Testis (tissue), 3 donors: ENCODE data around the gene FHL2. TPM values are rescaled to one million over a fixed set of nuclear protein-coding genes. Genes with fewer than 3 reads are reported as not detected.

ENCODE experiments used
- DNase-seq: peaks from one replicate; pipeline ENCODE4 v3.0.0-alpha.2; 2019
- H3K27ac ChIP-seq, 2 donors: fragments of 200-600 bp; sonication (generic); one replicate each; pipeline ENCODE4 v1.5.1; 2019
- H3K27me3 ChIP-seq: fragments of 200-600 bp; sonication (generic); one replicate; pipeline ENCODE4 v1.5.1; 2019
- H3K36me3 ChIP-seq: fragments of 200-600 bp; sonication (generic); one replicate; pipeline ENCODE4 v1.5.1; 2017; ENCODE audit warnings: low read depth; ENCODE audit errors: missing control alignments
- H3K4me1 ChIP-seq: fragments of 200-600 bp; sonication (generic); one replicate; pipeline ENCODE4 v1.5.1; 2019
- H3K4me3 ChIP-seq, 2 donors: fragments of 200-600 bp; sonication (generic); one replicate each; pipeline ENCODE4 v1.5.1; 2017 to 2019
- H3K9me3 ChIP-seq: fragments of 200-600 bp; sonication (generic); one replicate; pipeline ENCODE4 v1.5.1; 2017
- POLR2A ChIP-seq: fragments of 450-650 bp; IDR thresholded peaks from one replicate; pipeline ENCODE4 v1.6.1; 2017; ENCODE audit warnings: antibody characterized with exemption, mild to moderate bottlenecking, moderate library complexity
- WGBS, 2 donors: methylation state at CpG; one replicate each; pipeline ENCODE4 v1.1.5; 2018; 5-methylcytosine and 5-hydroxymethylcytosine counted together
- intact Hi-C: fragments of 100-400 bp; cut with DNase I; formaldehyde crosslinking; loops from one replicate; pipeline ENCODE4 v1.15.1; 2023; ENCODE audit warnings: low total_unique reads
- polyA plus RNA-seq: library from polyadenylated mRNA; stranded (reverse); fragments of 350-450 nt; fragmentation: Illumina TruSeq; extraction: RNeasy Lipid Tissue Mini Kit (QIAGEN cat#74804); gene quantifications from one replicate; pipeline ENCODE4 v1.2.3, GENCODE V29; 2014; ENCODE audit warnings: low read depth, low replicate concordance; ENCODE audit not compliant: insufficient read depth
- total RNA-seq, 2 donors: library from RNA; depleted of rRNA; stranded (reverse); fragments of >200 nt; gene quantifications; one replicate each; pipeline ENCODE4 v1.2.3, GENCODE V29; 2016
- TF ChIP-seq, protein P1 (sequence below), 3 experiments: fragments of 450-650 bp in 2 of 3; fragments of 200-600 bp in 1 of 3; sonication (generic) in 1 of 3; IDR thresholded peaks; one replicate each; pipeline ENCODE4 v1.5.1; 2016 to 2019; ENCODE audit warnings: antibody characterized with exemption in 3 of 3, mild to moderate bottlenecking in 2 of 3, moderate library complexity in 1 of 3

FHL2 gene
- total and polyA plus RNA-seq, 3 donors from 2014 or later, result 76.9 to 154 (median 99.3) TPM

DNA sequence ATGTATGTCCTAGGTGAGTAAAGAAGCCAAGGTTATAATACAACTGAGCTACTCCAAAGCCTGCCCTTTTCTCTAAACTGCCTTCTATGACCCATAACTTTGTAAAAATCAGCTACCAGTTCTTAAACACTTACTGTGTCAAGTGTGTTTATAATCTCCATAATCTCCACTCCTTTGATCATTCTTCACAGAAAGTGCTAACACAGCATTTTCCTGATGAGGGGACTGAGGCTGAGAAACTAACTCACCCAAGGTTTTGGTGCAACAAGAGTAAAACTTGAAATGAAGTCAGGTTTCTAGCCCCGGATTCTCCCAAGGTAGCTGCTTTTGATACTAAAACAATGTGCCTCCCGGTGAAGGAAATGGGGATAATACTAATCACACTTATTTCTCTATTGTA, 63.4 kb downstream of the FHL2 start:
- intact Hi-C loops, result no loop called here
- peaks cover 16% of the 10 kb centered on the region for H3K4me1 ChIP-seq
- H3K4me3 ChIP-seq, result no peak overlapping the region
- H3K27ac ChIP-seq, result no peak overlapping the region
- no peaks in the 10 kb centered on the region for H3K9me3 ChIP-seq
- 84 to 89% methylated on average over 2 of the region's 2 CpGs for WGBS, 2 donors
- H3K27me3 ChIP-seq, result no peaks in the 10 kb centered on the region
- DNase-seq, result no peak
- TF ChIP-seq, protein P1, sequence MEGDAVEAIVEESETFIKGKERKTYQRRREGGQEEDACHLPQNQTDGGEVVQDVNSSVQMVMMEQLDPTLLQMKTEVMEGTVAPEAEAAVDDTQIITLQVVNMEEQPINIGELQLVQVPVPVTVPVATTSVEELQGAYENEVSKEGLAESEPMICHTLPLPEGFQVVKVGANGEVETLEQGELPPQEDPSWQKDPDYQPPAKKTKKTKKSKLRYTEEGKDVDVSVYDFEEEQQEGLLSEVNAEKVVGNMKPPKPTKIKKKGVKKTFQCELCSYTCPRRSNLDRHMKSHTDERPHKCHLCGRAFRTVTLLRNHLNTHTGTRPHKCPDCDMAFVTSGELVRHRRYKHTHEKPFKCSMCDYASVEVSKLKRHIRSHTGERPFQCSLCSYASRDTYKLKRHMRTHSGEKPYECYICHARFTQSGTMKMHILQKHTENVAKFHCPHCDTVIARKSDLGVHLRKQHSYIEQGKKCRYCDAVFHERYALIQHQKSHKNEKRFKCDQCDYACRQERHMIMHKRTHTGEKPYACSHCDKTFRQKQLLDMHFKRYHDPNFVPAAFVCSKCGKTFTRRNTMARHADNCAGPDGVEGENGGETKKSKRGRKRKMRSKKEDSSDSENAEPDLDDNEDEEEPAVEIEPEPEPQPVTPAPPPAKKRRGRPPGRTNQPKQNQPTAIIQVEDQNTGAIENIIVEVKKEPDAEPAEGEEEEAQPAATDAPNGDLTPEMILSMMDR (IDR thresholded peaks at IDR 0.05), result no peak
- TF ChIP-seq POLR2A, result no peak
- H3K36me3 ChIP-seq, result no peaks in the 10 kb centered on the region

DNA sequence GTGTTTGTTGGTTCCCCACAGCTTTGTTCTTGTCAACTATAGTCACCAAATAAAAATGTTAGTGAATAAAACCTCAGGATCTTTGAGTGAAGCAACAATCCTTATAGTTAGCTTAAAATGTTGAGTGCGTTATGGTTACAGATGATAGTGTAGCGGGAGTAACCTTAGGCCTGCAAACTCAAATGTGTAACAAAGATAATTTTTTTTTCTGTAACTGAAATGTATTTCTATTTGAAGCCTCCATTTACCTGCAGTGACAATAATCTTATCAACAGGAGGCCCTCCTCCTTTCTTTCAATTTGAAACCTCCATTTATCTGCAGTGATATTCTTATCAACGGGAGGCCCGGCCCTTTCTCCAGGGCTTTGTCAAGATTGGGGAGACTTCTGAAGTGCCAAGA, 64.6 kb downstream of the FHL2 start:
- H3K4me3 ChIP-seq, result no peak overlapping the region
- no peaks in the 10 kb centered on the region for H3K9me3 ChIP-seq
- H3K36me3 ChIP-seq, result no peaks in the 10 kb centered on the region
- WGBS, 2 donors, result 77 to 80% methylated on average over 4 of the region's 4 CpGs
- TF ChIP-seq POLR2A, result no peak
- TF ChIP-seq, protein P1 (IDR thresholded peaks at IDR 0.05), result no peak
- intact Hi-C loops, result no loop called here
- H3K27me3 ChIP-seq, result no peaks in the 10 kb centered on the region
- H3K27ac ChIP-seq, result no peak overlapping the region
- DNase-seq, result no peak
- peaks cover 15% of the 10 kb centered on the region for H3K4me1 ChIP-seq

DNA sequence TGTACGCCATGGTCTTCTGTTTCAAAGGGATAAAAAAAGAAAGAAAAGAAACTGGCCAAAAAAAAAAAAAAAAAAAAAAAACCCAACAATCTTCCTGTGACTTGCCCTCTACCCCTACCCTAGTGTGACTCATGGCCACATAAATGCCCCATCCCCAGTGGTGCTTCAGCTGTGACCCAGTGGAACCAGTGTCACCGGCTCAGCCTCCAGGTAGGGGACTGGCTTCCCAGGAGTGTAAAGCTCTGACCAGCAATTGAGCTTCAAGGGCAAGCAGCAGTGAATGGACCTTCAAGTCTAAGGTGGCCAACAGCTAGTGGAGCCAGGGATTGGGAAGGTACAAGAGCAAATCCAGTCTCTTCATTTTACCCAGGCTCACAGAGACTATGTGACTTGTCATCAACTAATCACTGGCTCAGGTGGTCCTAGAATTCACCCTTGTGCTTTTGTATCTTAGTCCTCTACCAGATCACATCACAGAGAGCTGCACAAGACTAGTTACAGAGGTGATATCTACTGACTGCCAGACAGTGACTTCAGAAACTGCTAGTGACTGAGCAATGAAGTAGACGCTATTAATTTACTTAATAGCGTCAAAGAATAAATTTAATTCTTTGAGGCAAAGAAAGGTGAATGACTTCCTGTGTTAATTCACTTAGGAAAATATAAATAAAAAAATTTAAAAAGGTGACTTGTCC, 68.0 kb downstream of the FHL2 start:
- 64 to 78% methylated on average over 4 of the region's 4 CpGs for WGBS, 2 donors
- DNase-seq, result no peak
- no peaks in the 10 kb centered on the region for H3K36me3 ChIP-seq
- no peaks in the 10 kb centered on the region for H3K9me3 ChIP-seq
- H3K27ac ChIP-seq, result no peak overlapping the region
- H3K27me3 ChIP-seq, result no peaks in the 10 kb centered on the region
- H3K4me1 ChIP-seq, result no peaks in the 10 kb centered on the region
- no peak overlapping the region for H3K4me3 ChIP-seq
- TF ChIP-seq POLR2A, result no peak
- TF ChIP-seq, protein P1 (IDR thresholded peaks at IDR 0.05), result no peak
- intact Hi-C loops, result no loop called here

DNA sequence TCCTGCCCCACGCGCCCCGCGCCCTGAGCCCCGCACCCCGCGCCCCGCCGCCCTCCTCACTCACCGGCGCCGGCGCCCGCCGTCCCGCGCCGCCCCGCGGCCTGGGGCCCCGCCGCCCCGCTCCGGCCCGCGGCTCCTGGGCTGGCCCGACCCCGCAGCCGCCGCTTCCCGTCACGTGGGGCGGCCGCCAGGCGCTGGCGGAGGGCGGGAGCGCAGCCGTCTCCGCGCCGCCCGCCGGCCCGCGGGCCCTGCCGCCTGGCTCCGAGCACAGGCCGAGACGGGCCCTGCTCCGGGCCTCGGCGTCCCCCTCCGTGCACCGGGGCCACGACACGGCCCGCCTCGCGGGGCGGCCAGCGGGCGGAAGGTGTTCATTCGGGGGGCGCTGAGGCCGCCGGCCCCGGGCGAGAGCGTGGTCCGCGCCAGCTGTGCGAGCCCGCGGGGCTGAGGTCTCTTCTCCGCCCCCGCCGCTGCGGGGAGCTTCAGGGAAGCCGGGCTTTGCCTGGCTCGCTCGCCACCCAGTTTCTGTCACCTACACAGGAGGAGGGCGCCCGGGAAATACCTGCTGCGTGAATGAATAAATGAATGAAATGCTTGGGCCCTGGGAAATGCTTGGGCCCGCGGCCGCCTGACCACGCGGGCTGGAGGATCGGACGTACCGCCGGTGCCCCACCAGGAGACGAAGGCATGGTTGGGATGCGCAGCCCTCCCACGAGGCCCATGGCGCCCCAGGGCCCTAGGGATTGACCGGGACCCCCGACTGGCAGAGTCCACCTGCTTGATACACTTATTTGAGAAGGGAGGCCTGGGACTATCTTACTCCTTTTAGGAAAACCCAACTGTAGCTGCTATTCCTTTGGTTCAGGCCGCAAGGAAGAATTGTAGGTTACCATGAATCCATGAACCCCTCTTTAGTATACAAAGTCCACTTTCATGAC, 69.0 kb downstream of the FHL2 start, which contains the start of gene TGFBRAP1:
Gene TGFBRAP1, minus strand, starts transcription at position 175 of the 935 bp plus-strand sequence. CDS start 21,434 bp downstream, outside the sequence.
- intact Hi-C loops, result no loop called here
- H3K4me1 ChIP-seq, result no peaks in the 10 kb centered on the region
- peak within 1 kb of the TSS; percentile 51 to 84 for H3K27ac ChIP-seq
- peak; percentile 37 for DNase-seq
- 2% methylated on average over 21 to 70 of the region's 101 CpGs for WGBS, 2 donors
- H3K4me3 ChIP-seq, result peak within 1 kb of the TSS; percentile 67 to 73
- no peaks in the 10 kb centered on the region for H3K9me3 ChIP-seq
- TF ChIP-seq POLR2A, result no peak
- TF ChIP-seq, protein P1 (IDR thresholded peaks at IDR 0.05), result no peak
- no peaks in the 10 kb centered on the region for H3K27me3 ChIP-seq
- H3K36me3 ChIP-seq, result no peaks in the 10 kb centered on the region
